Measurements from ENCODE around the gene CLEC4E.
"Not testable (repeated sequence)": the region's sequence is repeated elsewhere in the genome, so short reads cannot be mapped to it uniquely, and the experiment has no call there.

The CLEC4E gene

DNA sequence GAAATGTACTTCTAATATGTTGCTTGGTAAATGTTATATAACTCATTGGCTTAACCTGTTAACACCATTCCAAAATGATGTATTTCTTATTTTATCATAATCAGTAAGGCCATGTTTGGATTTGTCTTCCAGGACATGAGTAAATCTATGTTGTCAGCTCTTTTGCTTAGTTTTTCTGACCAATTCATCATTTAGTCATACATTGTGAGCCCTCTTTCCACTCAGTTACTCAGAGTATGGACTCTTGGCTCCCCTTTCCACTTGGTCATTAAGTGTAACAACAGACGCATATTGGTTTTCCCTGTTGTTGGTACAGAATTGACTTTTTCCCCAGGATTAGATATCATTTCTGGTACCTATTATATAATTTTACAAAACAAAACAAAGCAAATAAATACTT is 36.4 kb downstream of the CLEC4E start:
- no peak overlapping the region for H3K4me3 Mint-ChIP-seq
- TF ChIP-seq CTCF (IDR thresholded peaks at IDR 0.05; ENCODE audit: unreplicated experiment in 3 of 3), result no peak
- no peaks in the 10 kb centered on the region for H3K9me3 Mint-ChIP-seq
- H3K27ac Mint-ChIP-seq, result no peak overlapping the region
- H3K36me3 Mint-ChIP-seq (ENCODE audit: low read depth), result no peaks in the 10 kb centered on the region
- peaks cover 3% of the 10 kb centered on the region for H3K27me3 Mint-ChIP-seq (ENCODE audit: low read depth)
- no peaks in the 10 kb centered on the region for H3K4me1 Mint-ChIP-seq

- no peaks in the 10 kb centered on the region for H3K36me3 Mint-ChIP-seq (ENCODE audit: low read depth)
- peaks cover under 1% of the 10 kb centered on the region for H3K27me3 Mint-ChIP-seq (ENCODE audit: low read depth)
- H3K4me3 Mint-ChIP-seq, result no peak overlapping the region
- H3K27ac Mint-ChIP-seq, result no peak overlapping the region
- no peaks in the 10 kb centered on the region for H3K9me3 Mint-ChIP-seq
- no peaks in the 10 kb centered on the region for H3K4me1 Mint-ChIP-seq
- TF ChIP-seq CTCF (IDR thresholded peaks at IDR 0.05; ENCODE audit: unreplicated experiment in 3 of 3), result no peak
Observed at GRCh38 chr12:8501720-8502119, 39.0 kb downstream of the CLEC4E start.

GRCh38 chr12:8499616-8500015 is 41.1 kb downstream of the CLEC4E start:
- no peaks in the 10 kb centered on the region for H3K4me1 Mint-ChIP-seq
- no peaks in the 10 kb centered on the region for H3K27me3 Mint-ChIP-seq (ENCODE audit: low read depth)
- no peak overlapping the region for H3K27ac Mint-ChIP-seq
- no peak overlapping the region for H3K4me3 Mint-ChIP-seq
- H3K36me3 Mint-ChIP-seq (ENCODE audit: low read depth), result no peaks in the 10 kb centered on the region
- H3K9me3 Mint-ChIP-seq, result no peaks in the 10 kb centered on the region
- TF ChIP-seq CTCF (IDR thresholded peaks at IDR 0.05; ENCODE audit: unreplicated experiment in 3 of 3), result peak in 1 of 3 experiments; percentile 18

DNA sequence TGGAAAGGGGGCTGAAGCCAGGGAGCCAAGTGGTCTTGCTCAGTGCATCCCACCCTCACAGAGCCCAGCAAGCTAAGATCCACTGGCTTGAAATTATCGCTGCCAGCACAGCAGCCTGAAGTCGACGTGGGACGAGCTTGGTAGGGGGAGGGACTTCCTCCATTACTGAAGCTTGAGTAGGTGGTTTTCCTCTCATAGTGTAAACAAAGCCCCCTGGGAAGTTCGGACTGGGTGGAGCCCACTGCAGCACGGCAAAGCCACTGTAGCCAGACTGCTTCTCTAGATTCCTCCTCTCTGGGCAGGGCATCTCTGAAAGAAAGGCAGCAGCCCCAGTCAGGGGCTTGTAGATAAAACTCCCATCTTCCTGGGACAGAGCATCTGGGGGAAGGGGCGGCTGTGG is 44.6 kb downstream of the CLEC4E start:
- not testable (repeated sequence) for H3K36me3 Mint-ChIP-seq (ENCODE audit: low read depth); H3K27ac Mint-ChIP-seq; H3K4me1 Mint-ChIP-seq; H3K27me3 Mint-ChIP-seq (ENCODE audit: low read depth); H3K4me3 Mint-ChIP-seq; H3K9me3 Mint-ChIP-seq

DNA sequence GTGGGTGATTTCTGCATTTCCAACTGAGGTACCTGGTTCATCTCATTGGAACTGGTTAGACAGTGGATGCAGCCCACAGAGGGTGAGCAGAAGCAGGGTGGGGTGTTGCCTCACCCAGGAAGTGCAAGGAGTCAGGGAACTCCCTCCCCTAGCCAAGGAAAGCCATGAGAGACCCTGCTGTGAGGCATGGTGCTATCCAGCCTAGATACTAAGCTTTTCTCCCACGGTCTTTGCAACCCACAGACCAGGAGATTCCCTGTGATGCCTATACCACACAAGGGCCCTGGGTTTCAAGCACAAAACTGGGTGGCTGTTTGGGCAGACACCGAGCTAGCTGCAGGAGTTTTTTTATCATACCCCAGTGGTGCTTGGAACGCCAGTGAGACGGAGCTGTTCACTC is 45.0 kb downstream of the CLEC4E start:
- H3K4me3 Mint-ChIP-seq; H3K27ac Mint-ChIP-seq; H3K9me3 Mint-ChIP-seq; H3K36me3 Mint-ChIP-seq (ENCODE audit: low read depth); H3K4me1 Mint-ChIP-seq; H3K27me3 Mint-ChIP-seq (ENCODE audit: low read depth): not testable (repeated sequence)

DNA sequence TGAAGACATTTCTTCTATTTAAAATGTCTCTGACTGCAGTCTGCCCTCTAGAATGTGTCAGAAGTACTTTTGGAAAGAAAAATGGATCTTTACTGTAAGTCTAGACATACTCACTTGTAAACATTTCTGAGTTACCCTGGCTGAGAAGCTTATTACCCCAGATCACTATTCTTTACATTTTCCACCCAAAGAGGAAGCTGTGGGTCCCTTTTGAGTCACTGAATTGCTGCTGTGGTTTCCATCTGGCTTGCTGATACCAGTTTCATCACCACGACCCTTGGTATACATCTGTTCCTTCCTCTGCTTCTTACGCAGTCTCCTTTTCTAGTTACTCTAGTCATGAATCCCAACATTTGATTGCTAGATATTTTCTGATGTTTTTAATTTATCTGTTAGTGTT is 47.6 kb downstream of the CLEC4E start:
- Mint-ChIP-seq H3K27me3 (ENCODE audit: low read depth) (no peaks in the 10 kb centered on the region), H3K27ac (no peak overlapping the region), H3K36me3 (ENCODE audit: low read depth) (no peaks in the 10 kb centered on the region), H3K9me3 (no peaks in the 10 kb centered on the region), H3K4me1 (no peaks in the 10 kb centered on the region), H3K4me3 (no peak overlapping the region)
- no peak for TF ChIP-seq CTCF (IDR thresholded peaks at IDR 0.05; ENCODE audit: unreplicated experiment in 3 of 3)

GRCh38 chr12:8491646-8492530 is 48.8 kb downstream of the CLEC4E start:
- Mint-ChIP-seq H3K4me1 (no peaks in the 10 kb centered on the region), H3K9me3 (peaks cover 3% of the 10 kb centered on the region), H3K36me3 (ENCODE audit: low read depth) (no peaks in the 10 kb centered on the region)

More at GRCh38 chr12:8491646-8492530, 48.8 kb downstream of the CLEC4E start:
- H3K27me3 Mint-ChIP-seq (ENCODE audit: low read depth), result no peaks in the 10 kb centered on the region
- TF ChIP-seq CTCF (IDR thresholded peaks at IDR 0.05; ENCODE audit: unreplicated experiment in 3 of 3), result no peak
- no peak overlapping the region for H3K27ac Mint-ChIP-seq
- H3K4me3 Mint-ChIP-seq, result no peak overlapping the region

Measured in nephron (organoid).